K562 (cell line): ENCODE data around the gene CDCA7L. TPM values are rescaled to one million over a fixed set of nuclear protein-coding genes. Genes with fewer than 3 reads are reported as not detected.

ENCODE experiments used
- ATAC-seq: fragments of 200-7000 bp; cut with Tn5 transposase; 3 replicates; pipeline ENCODE4 v1.9.1; 2020; ENCODE audit warnings: moderate library complexity
- BruUV-seq: library from RNA; stranded (reverse); fragments of 400-500 nt; replicated peaks from 2 replicates; lab custom pipeline; 2021; lab: Mats Ljungman, UMichigan
- CTCF ChIA-PET: fragments of 300-600 bp; formaldehyde crosslinking; extraction: SDS; loops from one replicate; lab custom pipeline; 2021; ENCODE audit warnings: low intra/inter-chr PET ratio; lab: Yijun Ruan, JAX
- POLR2A ChIA-PET: fragments of 300-600, 350-650 bp; sonication (Branson Sonifier 250); formaldehyde crosslinking; extraction: SDS; loops from one replicate; lab custom pipeline; 2021; ENCODE audit warnings: antibody characterized with exemption, inconsistent platforms; lab: Yijun Ruan, JAX
- DNase-seq, 4 experiments: peaks; one replicate each; pipeline versions ENCODE4 v3.0.0 to v3.0.0-alpha.2; 2011 to 2018; ENCODE audit warnings: low spot score in 3 of 4, mixed read lengths in 3 of 4; ENCODE audit errors: extremely low read depth in 1 of 4
- FAIRE-seq: peaks from 2 replicates; lab custom pipeline; 2011; peaks lifted over from hg19 to GRCh38; lab: Jason Lieb, UNC
- H2AFZ ChIP-seq: 2 replicates; pipeline ENCODE4 v1.6.0; 2011; ENCODE audit warnings: low read depth, low read length, control low read depth, inconsistent platforms
- H3K27ac ChIP-seq: fragments of 200-600 bp; 3 replicates; pipeline ENCODE4 v1.8.0; 2011; ENCODE audit warnings: low read depth, mild to moderate bottlenecking, control low read depth, inconsistent platforms, low read length, moderate library complexity, mixed read lengths; ENCODE audit errors: extremely low read depth
- H3K27me3 ChIP-seq, 2 experiments: fragments of 300-600 bp in 1 of 2; 2 replicates in 1 of 2; 3 replicates in 1 of 2; pipeline versions ENCODE4 v1.6.0 to v1.8.0; 2011; ENCODE audit warnings: inconsistent platforms in 2 of 2, low read length in 2 of 2, mild to moderate bottlenecking in 1 of 2, mixed read lengths in 1 of 2, moderate library complexity in 1 of 2; ENCODE audit not compliant: control insufficient read depth in 2 of 2, insufficient read depth in 2 of 2
- H3K36me3 ChIP-seq: fragments of 300-600 bp; 3 replicates; pipeline ENCODE4 v1.8.0; 2011; ENCODE audit warnings: mild to moderate bottlenecking, low read length, inconsistent platforms; ENCODE audit not compliant: control insufficient read depth, insufficient read depth
- H3K4me1 ChIP-seq, 2 experiments: fragments of 200-600 bp in 1 of 2; replicated peaks in 1 of 2; 2 replicates in 1 of 2; 3 replicates in 1 of 2; pipeline versions ENCODE4 v1.5.1 to v1.8.0; 2011; ENCODE audit warnings: inconsistent platforms in 2 of 2, low read length in 2 of 2, mild to moderate bottlenecking in 1 of 2, mixed read lengths in 1 of 2, moderate library complexity in 1 of 2; ENCODE audit not compliant: control insufficient read depth in 2 of 2, insufficient read depth in 2 of 2
- H3K4me2 ChIP-seq: 2 replicates; pipeline ENCODE4 v1.6.1; 2011; ENCODE audit warnings: low read length, control low read depth, inconsistent platforms, mixed read lengths; ENCODE audit not compliant: insufficient read depth
- H3K4me3 ChIP-seq: fragments of 200-600 bp; sonication (generic), shearing (Covaris generic); 2 replicates; pipeline ENCODE4 v1.5.1; 2016; ENCODE audit warnings: control low read depth, inconsistent platforms
- H3K79me2 ChIP-seq: fragments of 200-600 bp; 3 replicates; pipeline ENCODE4 v1.8.0; 2011; ENCODE audit warnings: low read length, inconsistent platforms; ENCODE audit not compliant: control insufficient read depth, insufficient read depth
- H3K9ac ChIP-seq, 2 experiments: 2 replicates each; pipeline versions ENCODE4 v1.6.0 to v1.6.1; 2011; ENCODE audit warnings: low read depth in 2 of 2, low read length in 2 of 2, control low read depth in 1 of 2, inconsistent platforms in 1 of 2, mild to moderate bottlenecking in 1 of 2, mixed read lengths in 1 of 2; ENCODE audit not compliant: insufficient read depth in 1 of 2
- H3K9me1 ChIP-seq: one replicate; pipeline ENCODE4 v1.6.0; 2011; ENCODE audit warnings: inconsistent platforms, mild to moderate bottlenecking, low read length, moderate library complexity; ENCODE audit not compliant: control insufficient read depth, insufficient read depth
- H3K9me3 ChIP-seq: replicated peaks from 2 replicates; pipeline ENCODE4 v1.5.1; 2011; ENCODE audit warnings: low read depth, low read length, inconsistent platforms; ENCODE audit not compliant: control insufficient read depth, insufficient read depth
- H4K20me1 ChIP-seq: replicated peaks from 2 replicates; pipeline ENCODE4 v1.6.1; 2011; ENCODE audit warnings: low read length, inconsistent platforms, mixed read lengths; ENCODE audit not compliant: control insufficient read depth, insufficient read depth
- KLF16 ChIP-seq: IDR thresholded peaks from 2 replicates; pipeline ENCODE4 v1.6.1; 2016; ENCODE audit warnings: antibody characterized with exemption
- MECOM ChIP-seq: fragments of 250-450 bp; sonication (Bioruptor Pico); IDR thresholded peaks from 2 replicates; pipeline ENCODE4 v1.8.0; 2022; ENCODE audit warnings: inconsistent platforms
- MGA ChIP-seq: fragments of 450-650 bp; IDR thresholded peaks from 2 replicates; pipeline ENCODE4 v1.6.1; 2016; ENCODE audit warnings: mild to moderate bottlenecking, moderate library complexity
- SMARCB1 ChIP-seq: IDR thresholded peaks from 2 replicates; pipeline ENCODE4 v1.6.1; 2011; ENCODE audit warnings: improper control_type of control experiment, low read depth; ENCODE audit not compliant: insufficient read length
- SRSF1 ChIP-seq: fragments of 200-400 bp; formaldehyde crosslinking; IDR thresholded peaks from 2 replicates; pipeline ENCODE4 v1.6.1; 2017; ENCODE audit warnings: mild to moderate bottlenecking, low read depth, low read length, moderate library complexity
- ZBTB17 ChIP-seq: fragments of 450-650 bp; formaldehyde crosslinking; IDR thresholded peaks from 2 replicates; pipeline ENCODE4 v1.4.0; 2020; ENCODE audit warnings: mild to moderate bottlenecking
- ZNF165 ChIP-seq: fragments of 250-450 bp; sonication (Bioruptor Pico); IDR thresholded peaks from 2 replicates; pipeline ENCODE4 v1.4.0; 2020; ENCODE audit warnings: borderline replicate concordance
- WGBS: fragments of 100-300 bp; shearing (Covaris generic); methylation state at CpG from one replicate; pipeline ENCODE4 v1.1.6; 2016; ENCODE audit warnings: low coverage, mixed read lengths; ENCODE audit not compliant: insufficient coverage; ENCODE audit errors: missing lambda C conversion rate; 5-methylcytosine and 5-hydroxymethylcytosine counted together
- in situ Hi-C: fragments of 300-500 bp; cut with MboI; formaldehyde crosslinking; loops from 4 replicates; pipeline ENCODE4 v1.15.0; 2018; ENCODE audit warnings: inconsistent platforms, mixed read lengths
- intact Hi-C: fragments of 100-400 bp; cut with micrococcal nuclease; formaldehyde crosslinking; loops from 2 replicates; pipeline ENCODE4 v1.14.2; 2022
- polyA plus RNA-seq, 8 experiments: library from polyadenylated mRNA; depleted of rRNA in 4 of 8; stranded (reverse) in 5 of 8; unstranded in 3 of 8; fragments of >200 nt; fragmentation: Nextera tagmentation in 2 of 8; fragmentation: Illumina TruSeq in 1 of 8; extraction: Ambion mirVana in 2 of 8; extraction: Trizol in 1 of 8; gene quantifications; 2 replicates each; pipeline versions ENCODE4 v1.2.1 to v1.2.3, GENCODE V29; 2011 to 2014; ENCODE audit warnings: inconsistent platforms in 1 of 8, missing spikeins in 1 of 8
- total RNA-seq, 7 experiments: library from RNA; depleted of rRNA in 6 of 7; stranded (reverse); fragments of >200 nt in 6 of 7; fragmentation: Illumina TruSeq in 2 of 7; extraction: Trizol in 2 of 7; gene quantifications; 2 replicates each; pipeline versions ENCODE4 v1.2.1 to v1.2.3, GENCODE V29; 2011 to 2021; ENCODE audit warnings: low replicate concordance in 1 of 7

Gene CDCA7L
- total and polyA plus RNA-seq, 9 of the 15 experiments (the other 6 are each of a cell fraction or from before 2014, with no cell fraction given) = 1.9 to 32.4 (median 3.1) TPM

- in situ Hi-C loops = no loop called here
- no peak overlapping the region for H2AFZ ChIP-seq
These were observed 19.6 kb upstream of the CDCA7L start for GRCh38 chr7:21965291-21965690.

GRCh38 chr7:21962677-21963076, 17.0 kb upstream of the CDCA7L start:
- no peak for ATAC-seq
- H2AFZ ChIP-seq = no peak overlapping the region
- no TSS peak for BruUV-seq
- H3K9ac ChIP-seq = no peak overlapping the region
- H3K9me3 ChIP-seq = no peaks in the 10 kb centered on the region
- no peaks in the 10 kb centered on the region; a peak in 1 of 5 replicates for H3K4me1 ChIP-seq
- H3K36me3 ChIP-seq = no peaks in the 10 kb centered on the region
- FAIRE-seq = no peak
- CTCF ChIA-PET = no interaction called here
- H3K79me2 ChIP-seq = no peaks in the 10 kb centered on the region
- intact Hi-C loops (no loop called here), in situ Hi-C loops (no loop called here)
- POLR2A ChIA-PET = interaction anchor here (0.6 to 0.8 kb wide), 2 partner anchors 13 to 214 kb away, joined by 3 read pairs; no protein-coding TSS in a partner anchor
- no peaks in the 10 kb centered on the region for H3K9me1 ChIP-seq
- no peak overlapping the region for H3K4me2 ChIP-seq
- DNase-seq = no peak
- H3K4me3 ChIP-seq = no peak overlapping the region
- no peaks in the 10 kb centered on the region for H4K20me1 ChIP-seq
- H3K27ac ChIP-seq = no peak overlapping the region
- under 1% methylated on average over 9 of the region's 9 CpGs for WGBS
- peaks cover 10 to 20% of the 10 kb centered on the region in 2 experiments; a peak in 4 of 5 replicates for H3K27me3 ChIP-seq
- TF ChIP-seq MGA (no peak), SMARCB1 (no peak)

More at GRCh38 chr7:21965291-21965690, 19.6 kb upstream of the CDCA7L start:
- no peaks in the 10 kb centered on the region; a peak in 1 of 5 replicates for H3K4me1 ChIP-seq
- TF ChIP-seq ZBTB17 (CRISPR knock-in tag) (no peak), MECOM (CRISPR knock-in tag) (no peak), SRSF1 (no peak), KLF16 (no peak), ZNF165 (CRISPR knock-in tag) (no peak)
- H3K9me1 ChIP-seq = no peaks in the 10 kb centered on the region
- ChIA-PET CTCF (no interaction called here), POLR2A (no interaction called here)
- intact Hi-C loops = no loop called here
- DNase-seq = no peak
- H3K9ac ChIP-seq = no peak overlapping the region
- WGBS = 0% methylated on average over 1 of the region's 1 CpG
- no peak for FAIRE-seq
- peaks cover 11 to 26% of the 10 kb centered on the region in 2 experiments; a peak in 4 of 5 replicates for H3K27me3 ChIP-seq
- H3K4me2 ChIP-seq = no peak overlapping the region
- H3K79me2 ChIP-seq = no peaks in the 10 kb centered on the region
- no peaks in the 10 kb centered on the region for H3K36me3 ChIP-seq
- no peak overlapping the region for H3K27ac ChIP-seq
- BruUV-seq = no TSS peak
- no peak overlapping the region for H3K4me3 ChIP-seq
- no peaks in the 10 kb centered on the region for H4K20me1 ChIP-seq
- no peak for ATAC-seq
- H3K9me3 ChIP-seq = no peaks in the 10 kb centered on the region
